Loucy (cell line): ENCODE measurements around the gene ATP10B.

Experiments
- CTCF ChIP-seq: fragments of 200-600 bp; sonication (generic); conservative IDR thresholded peaks from 2 replicates; pipeline ENCODE4 v1.5.1; 2014; ENCODE audit warnings: mild to moderate bottlenecking, antibody characterized with exemption, low read length
- EZH2phosphoT487 ChIP-seq: fragments of 200-600 bp; IDR thresholded peaks from 2 replicates; pipeline ENCODE4 v1.6.1; 2018; ENCODE audit warnings: antibody characterized with exemption, mild to moderate bottlenecking, moderate library complexity, borderline replicate concordance

- no peak for TF ChIP-seq CTCF
- TF ChIP-seq EZH2phosphoT487 = no peak
These were observed 326.3 kb downstream of the ATP10B start for GRCh38 chr5:160525471-160526261.
